Measurements from ENCODE around the gene PPP6R1.

Gene PPP6R1

GRCh38 chr19:55262359-55262758 is 3.5 kb upstream of the PPP6R1 start:
- H3K9me3 Mint-ChIP-seq, result peaks cover 6% of the 10 kb centered on the region
- ATAC-seq (replicated peaks; ENCODE audit: extremely low read depth, poor library complexity, severe bottlenecking) (no peak), DNase-seq (ENCODE audit: low spot score in 2 of 2) (no peak)
- peaks cover 22% of the 10 kb centered on the region for H3K36me3 Mint-ChIP-seq (ENCODE audit: insufficient read depth)
- H3K27me3 Mint-ChIP-seq, result no peaks in the 10 kb centered on the region
- H3K27ac Mint-ChIP-seq (ENCODE audit: low read depth), result no peak overlapping the region
- peaks cover 27% of the 10 kb centered on the region for H3K4me1 Mint-ChIP-seq
- H3K4me3 Mint-ChIP-seq, result no peak overlapping the region

GRCh38 chr19:55261671-55262126 is 2.9 kb upstream of the PPP6R1 start:
- no peaks in the 10 kb centered on the region for H3K27me3 Mint-ChIP-seq
- no peak overlapping the region for H3K27ac Mint-ChIP-seq (ENCODE audit: low read depth)
- H3K9me3 Mint-ChIP-seq, result peaks cover 6% of the 10 kb centered on the region
- ATAC-seq (replicated peaks; ENCODE audit: extremely low read depth, poor library complexity, severe bottlenecking), result no peak
- H3K4me1 Mint-ChIP-seq, result peaks cover 33% of the 10 kb centered on the region
- H3K36me3 Mint-ChIP-seq (ENCODE audit: insufficient read depth), result peaks cover 20% of the 10 kb centered on the region
- H3K4me3 Mint-ChIP-seq, result no peak overlapping the region
- no peak for DNase-seq (ENCODE audit: low spot score in 2 of 2)

GRCh38 chr19:55259540-55260210 is 858 bp upstream of the PPP6R1 start:
- no peak for DNase-seq (ENCODE audit: low spot score in 2 of 2)
- Mint-ChIP-seq H3K27me3 (no peaks in the 10 kb centered on the region), H3K9me3 (no peaks in the 10 kb centered on the region), H3K27ac (ENCODE audit: low read depth) (peak overlapping the region; percentile 97), H3K4me1 (peaks cover 45% of the 10 kb centered on the region), H3K36me3 (ENCODE audit: insufficient read depth) (peaks cover 15% of the 10 kb centered on the region), H3K4me3 (peak overlapping the region; percentile 98)
- ATAC-seq (replicated peaks; ENCODE audit: extremely low read depth, poor library complexity, severe bottlenecking), result no peak

GRCh38 chr19:55258476-55258827 is 365 bp downstream of the PPP6R1 start:
- peak in 1 of 2 donors; percentile 35 for DNase-seq (ENCODE audit: low spot score in 2 of 2)
- ATAC-seq (replicated peaks; ENCODE audit: extremely low read depth, poor library complexity, severe bottlenecking), result peak; percentile 6
- Mint-ChIP-seq H3K9me3 (no peaks in the 10 kb centered on the region), H3K27me3 (no peaks in the 10 kb centered on the region), H3K27ac (ENCODE audit: low read depth) (peak overlapping the region; percentile 97), H3K36me3 (ENCODE audit: insufficient read depth) (peaks cover 23% of the 10 kb centered on the region), H3K4me1 (peaks cover 58% of the 10 kb centered on the region), H3K4me3 (peak overlapping the region; percentile 98)

- Mint-ChIP-seq H3K4me1 (peaks cover 65% of the 10 kb centered on the region), H3K4me3 (peak overlapping the region; percentile 98), H3K36me3 (ENCODE audit: insufficient read depth) (peaks cover 23% of the 10 kb centered on the region), H3K27ac (ENCODE audit: low read depth) (peak overlapping the region; percentile 97), H3K9me3 (no peaks in the 10 kb centered on the region), H3K27me3 (no peaks in the 10 kb centered on the region)
- ATAC-seq (replicated peaks; ENCODE audit: extremely low read depth, poor library complexity, severe bottlenecking) (no peak), DNase-seq (ENCODE audit: low spot score in 2 of 2) (no peak)
Observed at GRCh38 chr19:55257461-55258420, 1.1 kb downstream of the PPP6R1 start.

GRCh38 chr19:55256562-55257460 is 2.0 kb downstream of the PPP6R1 start:
- Mint-ChIP-seq H3K27ac (ENCODE audit: low read depth) (peak overlapping the region; percentile 97), H3K36me3 (ENCODE audit: insufficient read depth) (peaks cover 23% of the 10 kb centered on the region), H3K27me3 (no peaks in the 10 kb centered on the region), H3K4me1 (peaks cover 73% of the 10 kb centered on the region), H3K4me3 (peak overlapping the region; percentile 98), H3K9me3 (no peaks in the 10 kb centered on the region)
- DNase-seq (ENCODE audit: low spot score in 2 of 2) (no peak), ATAC-seq (replicated peaks; ENCODE audit: extremely low read depth, poor library complexity, severe bottlenecking) (no peak)

- Mint-ChIP-seq H3K4me3 (peak overlapping the region; percentile 98), H3K27ac (ENCODE audit: low read depth) (peak overlapping the region; percentile 97), H3K27me3 (no peaks in the 10 kb centered on the region), H3K36me3 (ENCODE audit: insufficient read depth) (peaks cover 26% of the 10 kb centered on the region), H3K4me1 (peaks cover 83% of the 10 kb centered on the region), H3K9me3 (no peaks in the 10 kb centered on the region)
- DNase-seq (ENCODE audit: low spot score in 2 of 2) (no peak), ATAC-seq (replicated peaks; ENCODE audit: extremely low read depth, poor library complexity, severe bottlenecking) (no peak)
Observed at GRCh38 chr19:55255618-55256423, 3.0 kb downstream of the PPP6R1 start.

- ATAC-seq (replicated peaks; ENCODE audit: extremely low read depth, poor library complexity, severe bottlenecking), result no peak
- peaks cover 27% of the 10 kb centered on the region for H3K36me3 Mint-ChIP-seq (ENCODE audit: insufficient read depth)
Observed at GRCh38 chr19:55254625-55254977, 4.2 kb downstream of the PPP6R1 start.

GRCh38 chr19:55253842-55254624 is 4.8 kb downstream of the PPP6R1 start:
- peak overlapping the region; percentile 97 for H3K27ac Mint-ChIP-seq (ENCODE audit: low read depth)
- peak overlapping the region; percentile 98 for H3K4me3 Mint-ChIP-seq
- peaks cover 82% of the 10 kb centered on the region for H3K4me1 Mint-ChIP-seq
- ATAC-seq (replicated peaks; ENCODE audit: extremely low read depth, poor library complexity, severe bottlenecking), result peak; percentile 54
- DNase-seq (ENCODE audit: low spot score in 2 of 2), result peak; percentile 44 to 65
- H3K9me3 Mint-ChIP-seq, result no peaks in the 10 kb centered on the region
- no peaks in the 10 kb centered on the region for H3K27me3 Mint-ChIP-seq
- H3K36me3 Mint-ChIP-seq (ENCODE audit: insufficient read depth), result peaks cover 25% of the 10 kb centered on the region

More at GRCh38 chr19:55254625-55254977, 4.2 kb downstream of the PPP6R1 start:
- no peaks in the 10 kb centered on the region for H3K9me3 Mint-ChIP-seq
- peak overlapping the region; percentile 97 for H3K27ac Mint-ChIP-seq (ENCODE audit: low read depth)
- H3K4me1 Mint-ChIP-seq, result peaks cover 86% of the 10 kb centered on the region
- peak overlapping the region; percentile 98 for H3K4me3 Mint-ChIP-seq
- no peaks in the 10 kb centered on the region for H3K27me3 Mint-ChIP-seq
- DNase-seq (ENCODE audit: low spot score in 2 of 2), result no peak

- H3K9me3 Mint-ChIP-seq, result no peaks in the 10 kb centered on the region
- peaks cover 87% of the 10 kb centered on the region for H3K4me1 Mint-ChIP-seq
- H3K27ac Mint-ChIP-seq (ENCODE audit: low read depth), result peak overlapping the region; percentile 97
- peak overlapping the region; percentile 98 for H3K4me3 Mint-ChIP-seq
- H3K36me3 Mint-ChIP-seq (ENCODE audit: insufficient read depth), result peaks cover 21% of the 10 kb centered on the region
- DNase-seq (ENCODE audit: low spot score in 2 of 2), result no peak
- no peaks in the 10 kb centered on the region for H3K27me3 Mint-ChIP-seq
- no peak for ATAC-seq (replicated peaks; ENCODE audit: extremely low read depth, poor library complexity, severe bottlenecking)
Observed at GRCh38 chr19:55252760-55253663, 5.8 kb downstream of the PPP6R1 start.
